HG02759 (cell line): ENCODE measurements around the gene MSMP.

Source experiments
- ATAC-seq: cut with Tn5 transposase; IDR thresholded peaks from one replicate; pipeline ENCODE4 v1.9.1; 2021; ENCODE audit warnings: mild to moderate bottlenecking, moderate library complexity; ENCODE audit not compliant: unreplicated experiment

MSMP gene

DNA sequence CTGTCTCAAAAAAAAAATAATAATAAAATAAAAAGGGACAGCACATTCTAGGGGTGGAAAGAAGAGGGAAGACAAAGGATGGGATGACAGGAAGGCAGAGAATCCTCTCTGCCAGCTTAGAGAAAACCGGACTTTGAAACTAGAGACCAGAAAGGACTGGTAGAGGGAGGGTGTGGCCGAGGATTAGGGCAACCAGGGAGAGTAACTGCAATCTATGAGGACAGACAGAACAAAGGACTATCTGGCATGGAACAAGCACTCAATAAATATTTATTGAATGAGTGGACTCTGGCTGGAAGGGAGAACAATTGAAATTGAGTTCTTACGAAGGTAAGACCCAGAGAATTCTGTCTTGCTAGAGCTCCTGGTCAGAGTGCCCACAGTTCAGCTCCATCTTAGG, 7.5 kb downstream of the MSMP start:
- ATAC-seq, result no peak

DNA sequence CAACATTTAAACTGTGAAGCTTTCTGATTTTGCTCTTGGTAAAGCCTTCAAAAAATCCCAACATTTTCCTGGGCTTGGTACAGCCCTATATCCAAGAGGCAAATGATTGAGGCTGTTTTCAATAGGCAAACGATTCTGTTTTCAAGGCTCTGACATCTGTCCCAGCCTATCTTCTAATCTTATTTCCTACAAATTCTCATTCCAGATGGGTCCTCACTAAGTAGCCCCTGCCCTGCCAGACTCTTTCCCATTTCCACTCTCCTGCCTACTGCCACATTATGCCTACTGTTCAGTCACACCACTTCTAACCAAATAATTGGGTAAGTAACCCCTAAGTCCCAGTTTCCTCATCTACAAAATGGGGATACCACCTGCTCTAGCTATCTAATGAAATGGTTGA, 8.5 kb downstream of the MSMP start:
- ATAC-seq, result no peak

GRCh38 chr9:35743880-35744518, 10.1 kb downstream of the MSMP start:
- no peak for ATAC-seq

- no peak for ATAC-seq
These were observed 10.6 kb downstream of the MSMP start for GRCh38 chr9:35743452-35743851.

DNA sequence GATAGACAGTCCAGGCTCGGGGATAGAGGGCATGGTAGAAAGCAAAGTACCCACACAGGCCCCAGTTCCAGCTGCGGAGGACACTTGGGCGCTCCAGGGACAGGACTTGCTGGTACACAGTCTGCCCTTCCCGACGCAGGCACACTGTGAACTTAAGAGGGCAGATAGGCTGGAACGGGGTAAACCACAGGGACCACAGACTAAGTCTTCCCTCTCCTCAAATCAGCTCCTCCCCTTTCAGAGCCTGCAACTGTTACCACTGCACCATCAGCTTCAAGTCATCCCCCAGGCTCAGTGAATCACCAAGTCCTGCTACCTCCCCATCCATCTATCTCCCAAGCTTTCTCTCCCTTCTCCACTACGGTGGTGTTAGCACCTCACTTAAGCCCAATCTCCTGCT, 12.3 kb downstream of the MSMP start:
- no peak for ATAC-seq

DNA sequence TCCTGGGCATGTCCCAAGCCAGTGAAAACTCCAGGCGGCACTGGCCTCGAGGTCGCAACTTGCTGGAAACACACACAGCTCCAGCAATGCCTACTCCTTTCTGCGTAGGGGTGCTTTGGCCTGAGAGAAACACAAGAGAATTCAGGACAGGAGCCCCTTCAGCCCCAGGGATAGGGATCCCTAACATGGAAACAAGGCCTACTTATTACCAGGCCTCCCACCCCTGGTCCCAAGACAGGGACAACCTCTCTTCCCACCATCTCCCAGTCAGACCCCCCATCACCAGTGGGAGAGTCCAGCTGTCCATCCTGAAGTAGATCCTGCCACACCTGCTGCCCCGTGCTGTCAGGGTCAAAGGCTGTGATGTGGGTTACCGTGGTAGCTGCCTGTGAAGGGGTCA, 13.8 kb downstream of the MSMP start:
- ATAC-seq, result no peak

DNA sequence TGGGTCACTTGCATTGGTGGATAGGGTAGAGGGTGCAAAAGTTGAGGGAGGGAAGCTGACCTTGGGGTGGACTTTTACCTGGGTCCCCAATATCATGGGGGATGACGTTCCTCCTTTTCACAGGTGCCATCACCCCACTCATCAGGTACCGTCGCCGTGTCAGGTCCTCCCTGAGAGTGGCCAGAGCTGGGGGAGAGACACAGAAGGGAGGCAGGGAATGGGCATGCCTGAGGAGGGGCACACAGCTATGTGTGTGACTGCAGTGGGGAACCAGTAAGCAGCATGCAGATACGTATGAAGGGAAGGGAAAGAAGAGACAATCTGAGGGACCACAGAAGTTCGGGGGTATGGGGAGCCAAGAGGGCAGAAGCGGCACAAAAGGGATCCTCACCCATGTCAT, 15.2 kb downstream of the MSMP start:
- ATAC-seq, result no peak

GRCh38 chr9:35738186-35738585, 15.9 kb downstream of the MSMP start:
- ATAC-seq, result no peak

DNA sequence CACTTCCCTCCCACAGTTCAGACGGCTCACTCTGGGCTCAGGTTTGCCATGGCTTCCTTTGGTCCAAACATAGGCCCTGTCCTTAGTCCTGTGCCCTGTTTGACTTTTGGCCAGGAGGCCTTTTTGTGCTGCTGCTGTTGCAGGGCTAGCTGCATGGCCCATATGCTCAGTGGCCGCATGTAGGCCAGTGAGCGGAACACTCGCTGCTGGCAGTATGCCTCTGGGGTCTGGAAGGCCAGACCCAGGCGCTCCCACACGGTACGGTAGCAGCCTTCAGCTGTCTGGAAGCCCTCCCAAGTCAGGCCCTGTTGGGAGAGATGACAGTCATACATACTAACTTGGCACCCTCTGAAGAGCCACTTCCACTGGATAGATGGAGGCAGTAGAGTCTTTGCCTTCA, 16.9 kb downstream of the MSMP start:
- no peak for ATAC-seq

DNA sequence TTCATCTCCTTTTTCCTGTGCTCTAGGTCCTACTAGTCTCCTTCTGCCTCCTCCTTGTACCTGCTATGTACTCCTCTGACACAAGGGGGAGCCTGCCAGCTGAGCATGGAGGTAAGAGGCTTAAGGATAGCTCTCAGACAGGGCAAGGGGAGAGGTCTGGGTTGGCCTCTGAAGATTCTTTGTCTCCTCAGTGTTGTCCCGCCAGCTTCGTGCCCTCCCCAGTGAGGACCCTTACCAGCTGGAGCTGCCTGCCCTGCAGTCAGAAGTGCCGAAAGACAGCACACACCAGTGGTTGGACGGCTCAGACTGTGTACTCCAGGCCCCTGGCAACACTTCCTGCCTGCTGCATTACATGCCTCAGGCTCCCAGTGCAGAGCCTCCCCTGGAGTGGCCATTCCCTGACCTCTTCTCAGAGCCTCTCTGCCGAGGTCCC, 17.9 kb downstream of the MSMP start:
- no peak for ATAC-seq

DNA sequence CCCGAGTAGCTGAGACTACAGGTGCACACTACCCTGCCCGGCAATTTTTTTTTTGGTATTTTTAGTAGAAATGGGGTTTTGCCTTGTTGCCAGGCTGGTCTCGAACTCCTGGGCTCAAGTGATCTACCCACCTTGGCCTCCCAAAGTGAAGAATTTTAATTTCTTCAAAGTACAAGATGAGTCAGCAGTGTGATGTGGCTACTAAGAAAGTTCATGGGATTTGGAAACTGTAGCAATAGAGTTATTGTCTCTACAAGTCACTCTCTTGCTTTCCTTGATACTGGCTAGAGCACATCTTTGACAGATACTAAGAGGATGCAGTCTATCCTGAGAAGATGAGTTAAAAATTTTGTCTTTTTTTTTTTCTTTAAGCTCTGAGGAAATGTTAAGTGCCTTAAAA, 20.0 kb downstream of the MSMP start:
- ATAC-seq, result no peak

DNA sequence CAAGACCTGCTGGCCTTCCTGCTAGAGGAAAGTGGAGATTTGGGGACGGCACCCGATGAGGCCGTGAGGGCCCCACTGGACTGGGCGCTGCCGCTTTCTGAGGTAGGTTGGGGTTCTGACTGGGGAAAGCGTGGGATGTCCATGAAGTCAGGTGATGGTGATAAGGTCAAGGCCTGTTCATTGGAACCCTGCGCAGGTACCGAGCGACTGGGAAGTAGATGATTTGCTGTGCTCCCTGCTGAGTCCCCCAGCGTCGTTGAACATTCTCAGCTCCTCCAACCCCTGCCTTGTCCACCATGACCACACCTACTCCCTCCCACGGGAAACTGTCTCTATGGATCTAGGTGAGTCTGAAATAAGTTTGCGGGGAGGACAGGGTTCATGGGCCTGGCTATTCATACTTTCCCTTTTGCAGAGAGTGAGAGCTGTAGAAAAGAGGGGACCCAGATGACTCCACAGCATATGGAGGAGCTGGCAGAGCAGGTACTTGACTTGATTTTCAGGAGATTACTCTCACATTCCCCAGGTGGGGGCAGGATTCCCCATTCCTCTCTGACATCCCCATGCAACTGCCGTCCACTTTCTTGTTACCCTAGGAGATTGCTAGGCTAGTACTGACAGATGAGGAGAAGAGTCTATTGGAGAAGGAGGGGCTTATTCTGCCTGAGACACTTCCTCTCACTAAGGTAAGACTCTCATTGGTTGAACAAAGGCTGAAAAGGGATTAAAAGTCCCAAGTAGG, 21.1 kb downstream of the MSMP start:
- ATAC-seq, result peak; percentile 1

- ATAC-seq, result peak; percentile 77
These were observed 21.8 kb downstream of the MSMP start, which contains the start of the genes CREB3 and TLN1 for GRCh38 chr9:35732185-35732799. TSS of gene CREB3 (plus strand) at chr9:35732666. CDS start at chr9:35732773, 107 bp downstream. TSS of gene TLN1 (minus strand) at chr9:35732195. CDS start at chr9:35725694, 6,501 bp downstream.

- ATAC-seq, result no peak
These were observed 22.5 kb downstream of the MSMP start for GRCh38 chr9:35731415-35732184.

- no peak for ATAC-seq
These were observed 23.6 kb downstream of the MSMP start for GRCh38 chr9:35730486-35730854.

DNA sequence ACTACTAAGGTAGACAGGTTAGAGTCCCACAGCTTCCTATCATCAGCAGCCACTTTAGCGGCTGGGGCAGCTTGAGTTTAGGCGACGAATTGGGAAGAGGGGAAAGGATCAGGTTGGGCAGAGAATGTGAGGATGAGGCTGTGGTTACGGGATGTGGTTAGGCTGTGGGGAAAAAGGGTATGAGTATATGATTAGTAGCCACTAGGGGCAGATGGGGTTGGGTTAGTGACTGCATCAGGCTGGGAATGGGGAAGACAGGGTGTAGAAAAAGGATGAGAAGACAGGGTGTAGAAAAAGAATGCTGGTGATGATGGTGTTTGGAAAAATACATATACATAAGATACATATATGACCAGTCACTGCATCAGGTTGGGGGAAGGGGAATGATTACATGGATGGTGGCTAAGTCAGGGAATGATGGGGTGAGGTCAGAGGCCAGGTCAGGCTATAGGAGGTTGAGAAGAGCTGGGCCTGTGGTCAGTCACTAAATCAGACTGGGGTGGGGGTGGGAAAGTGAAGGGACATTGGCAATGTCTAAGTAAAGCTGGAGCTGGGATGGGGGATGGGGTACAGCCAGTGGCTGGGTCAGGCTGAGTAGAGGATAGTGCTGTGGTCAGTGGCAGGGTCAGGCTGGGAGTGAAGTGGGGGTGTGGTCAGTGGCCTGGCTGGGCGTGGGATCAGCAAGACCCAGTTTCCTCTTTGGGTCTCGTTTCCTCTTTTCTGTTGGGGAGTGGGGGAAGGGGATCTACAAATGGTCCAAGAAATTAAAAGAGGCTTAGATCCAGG, 24.2 kb downstream of the MSMP start:
- ATAC-seq, result no peak

DNA sequence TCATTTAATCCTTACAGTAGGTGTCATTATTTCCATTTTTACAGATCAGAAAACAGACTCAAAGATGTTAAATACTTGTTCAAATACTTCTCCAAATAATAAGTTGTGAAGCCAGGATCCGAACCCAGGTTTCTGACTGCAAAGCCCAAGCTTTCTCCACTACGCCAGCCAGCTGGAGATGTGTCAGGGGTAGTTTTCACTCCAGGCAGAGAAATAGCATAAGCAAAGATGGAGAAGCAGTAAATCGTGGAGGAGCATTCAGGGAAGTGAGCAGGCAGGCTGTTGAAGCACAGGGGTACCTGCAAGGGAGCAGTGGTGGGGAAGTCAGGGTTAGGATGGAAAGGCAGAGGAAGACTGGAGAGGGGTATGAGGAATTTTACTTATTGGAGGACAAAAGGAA, 25.0 kb downstream of the MSMP start:
- no peak for ATAC-seq

- no peak for ATAC-seq
These were observed 25.8 kb downstream of the MSMP start for GRCh38 chr9:35728041-35728971.

DNA sequence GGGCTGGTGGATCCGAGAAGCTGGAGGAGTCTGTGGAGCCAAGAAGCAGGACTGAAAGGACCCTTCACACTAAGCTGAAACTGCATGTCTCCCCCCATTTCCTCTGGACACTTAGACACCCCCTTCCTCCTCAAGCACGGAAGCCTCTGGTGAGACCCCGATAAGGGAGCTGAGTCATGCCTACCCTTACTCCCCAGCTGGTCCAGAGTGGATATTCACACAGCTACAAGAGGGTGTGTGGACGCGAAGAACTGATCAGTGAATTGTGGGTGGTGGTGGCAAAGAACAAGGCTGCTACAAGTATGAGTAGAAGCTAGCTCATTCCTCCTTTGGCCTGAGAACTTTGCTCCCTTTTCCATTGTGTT, 26.4 kb downstream of the MSMP start:
- ATAC-seq, result no peak

GRCh38 chr9:35726931-35727330, 27.1 kb downstream of the MSMP start:
- ATAC-seq, result peak; percentile 48
